Nucleus accumbens (tissue), 56 donors: ENCODE data around the gene YTHDF1.
A peak's percentile ranks its signal among the peaks of the same experiment; 100 is the strongest.

Experiments
- DNase-seq, 56 donors: peaks; one replicate each; lab custom pipeline; 2025; lab: John Stamatoyannopoulos, UW

The YTHDF1 gene

GRCh38 chr20:63188159-63188442 is 27.8 kb downstream of the YTHDF1 start:
- DNase-seq = no peak

DNA sequence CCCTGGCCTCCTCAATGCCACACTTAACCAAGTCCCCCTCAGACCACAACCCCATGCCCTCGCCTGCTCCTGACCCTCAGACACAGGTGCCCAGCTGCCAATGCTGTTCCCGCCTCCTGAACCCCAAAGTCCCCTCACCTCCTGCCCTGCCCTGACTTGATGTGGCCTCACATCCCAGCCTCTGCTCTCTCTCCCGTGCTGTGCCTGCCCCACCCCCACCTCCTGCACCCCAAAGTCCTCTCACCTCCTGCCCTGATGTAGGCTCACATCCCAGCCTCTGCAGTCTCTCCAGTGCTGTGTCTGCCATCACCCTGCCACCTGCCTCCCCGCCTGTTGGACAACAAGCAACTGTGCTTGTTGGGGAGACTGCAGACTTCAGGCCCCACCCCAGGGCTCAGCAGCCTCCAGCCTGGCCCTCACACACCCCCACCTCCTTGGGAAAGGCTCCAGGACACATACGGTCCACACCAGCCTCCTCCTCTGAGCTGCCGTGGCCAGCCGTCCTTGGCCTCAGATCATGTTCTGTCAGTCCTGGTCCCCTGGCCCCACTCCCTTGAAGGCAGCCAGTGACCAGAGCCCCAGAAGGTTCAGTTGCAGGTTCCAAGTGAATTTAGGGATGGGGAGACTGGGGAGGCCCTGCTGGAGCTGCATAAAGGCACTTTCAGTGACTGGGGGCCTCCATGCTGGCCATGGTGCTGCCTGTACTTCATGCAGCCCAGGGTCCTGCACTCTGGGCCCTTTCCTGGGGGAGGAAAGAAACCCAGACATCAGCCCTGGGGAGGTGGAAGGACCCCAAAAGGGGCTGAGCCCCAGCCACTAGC is 28.4 kb downstream of the YTHDF1 start:
- DNase-seq = no peak

DNA sequence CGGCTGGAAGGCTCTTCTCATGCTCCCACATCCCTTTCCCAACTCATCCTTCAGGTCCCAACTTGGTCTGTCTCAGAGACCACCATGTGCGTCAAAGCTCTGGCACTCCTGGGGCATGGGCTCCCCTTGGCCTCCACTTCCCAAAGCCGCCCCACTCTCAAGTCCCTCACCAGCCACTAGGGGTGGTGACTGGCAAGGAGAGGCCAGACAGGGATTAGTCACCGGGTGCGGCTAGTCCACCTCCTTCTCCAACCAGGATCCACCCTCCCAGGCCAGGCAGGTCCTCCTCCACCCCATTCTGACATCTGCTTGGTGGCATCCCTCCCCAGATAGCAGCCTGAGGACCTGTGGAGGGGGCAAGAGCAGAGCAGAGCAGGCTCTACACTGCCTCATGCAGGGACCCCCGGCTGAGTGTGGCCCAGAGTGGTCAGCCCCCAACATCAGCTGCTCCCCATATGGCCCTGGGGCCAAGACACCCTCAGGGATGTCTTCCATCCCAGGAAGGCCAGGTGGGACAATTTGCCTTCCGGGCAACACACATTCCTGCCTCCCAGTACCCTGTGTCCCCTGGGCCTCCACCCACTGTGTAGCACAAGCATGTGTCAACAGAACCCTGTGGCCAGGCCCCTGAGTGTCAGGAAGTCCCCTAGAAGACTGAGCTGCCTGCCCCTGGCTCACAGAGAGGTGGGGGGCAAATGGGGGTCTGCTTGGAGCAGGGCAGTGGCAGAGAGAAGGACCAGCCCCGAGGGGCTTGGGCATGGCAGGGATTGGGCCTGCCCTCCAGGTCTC is 29.2 kb downstream of the YTHDF1 start:
- DNase-seq = no peak

DNA sequence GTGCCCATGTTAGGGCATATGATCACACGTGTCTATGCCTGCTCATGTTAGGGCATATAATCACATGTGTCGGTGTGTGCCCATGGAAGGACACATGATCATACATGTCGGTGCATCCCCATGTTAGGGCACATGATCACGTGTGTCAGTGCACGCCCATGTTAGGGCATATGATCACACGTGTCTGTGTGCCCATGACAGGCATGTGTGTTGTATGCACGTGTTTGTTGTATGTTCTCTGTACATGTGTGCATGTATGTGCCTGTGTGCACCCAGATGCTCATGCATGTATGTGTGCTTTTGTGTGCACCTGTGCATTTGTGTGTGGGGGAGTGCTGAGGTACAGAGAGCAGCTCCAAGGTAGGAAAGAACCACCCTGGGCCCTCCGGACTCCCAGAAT is 29.8 kb downstream of the YTHDF1 start:
- DNase-seq = no peak

DNA sequence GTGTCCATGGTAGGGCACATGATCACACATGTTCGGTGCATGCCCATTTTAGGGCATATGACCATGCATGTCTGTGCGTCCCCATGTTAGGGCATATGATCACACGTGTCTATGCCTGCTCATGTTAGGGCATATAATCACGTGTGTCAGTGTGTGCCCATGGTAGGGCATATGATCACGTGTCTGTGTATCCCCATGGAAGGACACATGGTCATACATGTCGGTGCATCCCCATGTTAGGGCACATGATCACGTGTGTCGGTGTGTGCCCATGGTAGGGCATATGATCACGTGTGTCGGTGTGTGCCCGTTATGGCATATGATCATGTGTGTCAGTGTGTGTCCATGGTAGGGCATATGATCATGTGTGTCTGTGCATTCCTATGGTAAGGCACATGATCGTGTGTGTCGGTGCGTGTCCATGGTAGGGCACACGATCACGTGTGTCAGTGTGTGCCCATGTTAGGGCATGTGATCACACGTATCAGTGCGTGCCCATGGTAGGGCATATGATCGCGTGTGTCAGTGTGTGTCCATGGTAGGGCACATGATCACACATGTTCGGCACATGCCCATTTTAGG is 30.6 kb downstream of the YTHDF1 start:
- no peak for DNase-seq

DNA sequence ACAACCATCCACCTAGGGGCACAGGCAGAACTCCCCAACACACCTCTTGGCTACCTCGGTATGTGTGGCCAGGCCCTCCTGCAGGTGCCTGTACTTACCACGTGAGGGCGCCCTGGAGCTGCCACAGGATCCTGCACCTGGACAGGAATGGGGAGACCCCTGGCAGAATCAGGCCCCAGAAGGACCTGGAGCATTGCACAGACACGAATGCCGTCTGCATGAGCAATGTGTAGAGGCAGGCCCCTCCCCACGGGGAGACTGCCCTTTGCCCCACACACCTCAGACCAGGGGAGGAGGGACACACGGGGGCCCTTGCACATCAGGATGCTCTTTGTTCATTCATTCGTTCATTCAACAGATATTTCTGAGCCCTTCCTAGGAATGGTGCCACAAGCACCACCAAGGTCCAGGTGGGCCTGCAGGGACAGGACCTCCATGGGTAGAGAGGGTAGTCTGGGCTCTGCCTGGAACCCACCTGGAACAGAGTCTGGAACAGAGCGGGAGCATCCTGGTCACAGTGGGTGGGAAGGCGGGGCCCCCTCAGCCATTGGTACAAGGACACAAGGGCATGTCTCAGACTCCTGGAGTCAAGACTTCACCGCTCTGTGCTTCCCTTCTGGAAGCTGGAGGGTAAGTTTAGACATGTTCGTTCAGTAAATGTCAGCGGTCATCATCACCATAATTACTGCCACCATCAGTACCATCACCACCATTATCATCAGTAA is 32.3 kb downstream of the YTHDF1 start:
- peak in 7 of 56 donors; percentile 6 to 56 (median 29) for DNase-seq

GRCh38 chr20:63182946-63183415 is 33.0 kb downstream of the YTHDF1 start:
- DNase-seq = no peak

DNA sequence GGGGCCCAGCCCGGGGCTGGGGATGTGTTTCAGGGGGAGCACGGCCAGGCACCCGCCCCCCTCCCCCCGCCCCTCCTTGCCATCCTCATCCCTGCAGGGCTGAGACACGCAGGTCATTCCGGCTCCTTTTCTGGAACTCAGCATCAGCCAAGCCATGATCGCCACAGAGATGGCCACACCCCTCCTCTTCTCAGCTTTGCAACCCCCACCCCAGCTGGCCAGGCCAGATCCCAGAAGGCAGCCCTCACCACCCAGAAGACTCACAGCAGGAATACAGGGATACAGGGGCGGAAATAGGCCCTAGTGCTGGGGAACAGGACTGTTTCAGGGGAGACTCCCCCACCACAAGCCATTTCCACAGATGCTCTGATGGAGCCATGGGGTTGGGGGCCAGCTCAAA is 33.5 kb downstream of the YTHDF1 start:
- DNase-seq = no peak

DNA sequence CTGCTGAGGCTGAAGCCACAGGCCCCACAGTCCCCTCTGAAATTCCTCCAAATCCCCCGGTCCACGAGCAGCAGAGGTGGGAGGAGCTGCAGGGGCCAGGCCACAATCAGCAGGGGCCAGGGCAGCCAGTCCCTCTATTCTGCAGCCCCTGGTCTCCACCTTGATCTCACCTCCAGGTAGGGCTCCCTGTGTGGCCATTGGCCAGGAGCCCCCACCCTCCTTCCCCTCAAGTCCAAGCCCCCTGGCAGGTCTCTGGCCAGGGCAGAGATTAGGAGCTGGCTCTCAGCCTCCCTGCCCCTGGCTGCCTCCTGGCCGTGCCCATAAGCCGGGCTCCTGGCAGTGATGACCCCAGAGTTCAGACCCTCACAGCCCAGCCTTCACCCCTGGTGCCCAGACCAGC is 34.7 kb downstream of the YTHDF1 start:
- no peak for DNase-seq

DNA sequence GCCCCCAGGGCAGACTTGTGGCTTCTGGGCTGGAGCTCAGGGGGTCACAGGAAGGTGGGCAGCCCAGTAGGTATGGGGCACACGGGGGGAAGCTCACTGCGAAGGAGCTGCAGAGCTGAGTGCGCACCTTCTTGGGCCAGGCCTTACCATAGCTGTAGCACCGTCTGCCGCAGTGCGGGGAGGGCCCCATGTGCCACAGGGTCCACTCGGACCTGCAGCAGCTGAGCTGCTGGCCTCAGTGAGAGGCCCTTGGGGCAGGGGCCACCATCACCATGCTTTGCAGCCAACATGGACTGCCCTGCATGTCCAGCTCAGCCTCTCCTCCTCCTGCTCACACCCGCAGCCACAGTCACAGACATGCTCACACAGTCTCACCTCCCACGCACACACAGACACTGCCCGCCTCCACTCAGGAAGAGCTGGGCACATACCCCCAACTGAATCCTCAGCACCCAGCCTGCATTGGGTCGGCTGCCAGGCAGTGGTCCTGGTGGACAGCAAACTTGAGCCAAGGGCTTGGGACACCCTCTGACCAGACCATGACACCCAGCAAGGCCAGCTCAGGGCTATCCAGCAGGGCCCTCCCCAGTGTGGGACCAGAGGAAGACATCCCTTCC is 35.3 kb downstream of the YTHDF1 start:
- DNase-seq = peak in 6 of 56 donors; percentile 7 to 35 (median 15)

DNA sequence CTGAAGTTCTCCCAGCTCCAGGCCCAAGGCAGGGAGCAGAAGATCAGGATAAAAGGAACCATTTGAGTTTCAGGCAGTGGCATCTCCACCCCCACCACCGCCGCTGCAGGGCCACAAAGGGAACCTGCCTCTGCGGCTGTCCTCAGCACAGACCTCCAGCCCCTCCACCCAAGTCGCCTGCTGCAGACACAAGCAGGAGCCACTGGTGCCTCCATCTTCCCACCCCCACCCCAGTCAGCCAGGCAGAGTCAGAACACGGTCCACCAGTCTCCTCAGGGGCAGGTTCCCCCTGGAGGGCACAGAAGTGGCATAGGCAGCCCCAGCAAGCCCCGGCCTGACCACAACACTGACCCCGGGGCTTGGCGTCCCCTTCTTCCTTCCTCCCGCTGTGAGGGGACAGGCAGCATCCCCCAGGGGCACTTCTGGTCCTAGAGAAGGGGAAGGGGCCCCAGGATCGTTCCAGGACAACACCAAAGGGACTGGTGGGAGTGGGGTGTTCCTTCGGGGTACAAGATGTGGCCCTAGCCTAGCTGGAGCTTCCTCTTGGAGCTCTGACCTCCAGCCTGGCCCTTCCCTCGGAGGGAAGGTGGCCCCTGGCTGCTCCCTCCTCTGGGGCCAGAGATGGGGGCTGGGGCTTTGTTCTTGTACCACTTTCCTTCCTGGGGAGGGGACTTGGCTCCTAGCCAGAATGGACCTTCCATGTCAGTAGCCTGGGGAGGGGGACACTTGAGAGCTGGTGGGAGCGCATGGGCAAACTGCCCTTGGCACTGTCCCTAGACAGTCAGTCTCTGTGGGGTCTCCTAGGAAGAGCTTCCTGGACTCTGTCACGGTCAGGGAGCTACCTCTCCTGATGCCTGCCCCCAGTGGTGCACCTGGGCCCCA is 36.0 kb downstream of the YTHDF1 start:
- no peak for DNase-seq

DNA sequence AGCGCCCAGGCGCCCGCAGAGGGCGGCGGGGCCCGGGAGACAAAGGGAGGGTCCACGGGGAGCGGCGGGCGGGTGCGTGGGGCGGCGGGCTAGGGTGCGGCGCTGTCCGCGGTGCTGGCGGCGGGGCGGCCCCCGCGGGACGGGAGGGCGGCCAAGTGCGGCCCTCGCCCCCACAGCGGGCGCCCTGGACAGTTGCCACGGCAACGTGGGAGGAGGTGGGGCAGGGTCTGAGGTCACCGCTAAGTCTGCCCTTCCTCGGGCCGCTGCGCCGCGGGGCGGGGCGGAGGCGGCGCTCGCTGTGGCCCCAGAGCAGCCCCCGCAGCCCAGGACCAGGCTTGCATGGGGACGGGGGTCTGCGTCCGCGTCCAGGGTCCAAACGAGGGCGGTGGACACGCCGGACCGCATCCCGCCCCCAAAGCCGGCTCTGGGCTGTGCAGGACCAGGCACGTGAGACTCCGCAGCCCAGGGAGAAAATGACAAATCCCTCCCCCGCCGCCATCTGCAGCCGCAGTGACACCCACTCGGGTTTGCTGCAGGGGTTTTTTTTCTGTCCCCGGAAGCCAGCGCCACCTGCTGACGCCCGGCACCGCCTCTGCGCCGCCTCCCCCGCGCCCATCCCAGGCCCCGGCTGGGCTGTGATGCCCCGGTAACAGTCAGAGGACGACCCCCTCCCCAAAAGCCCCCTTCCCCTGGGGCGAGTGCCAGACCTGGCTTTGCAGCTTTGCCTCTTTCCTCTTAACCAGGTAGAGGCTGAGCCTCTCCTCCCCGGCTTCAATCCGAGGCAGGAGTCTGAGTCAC is 36.8 kb downstream of the YTHDF1 start:
- DNase-seq = peak in 44 of 56 donors; percentile 4 to 78 (median 46)

DNA sequence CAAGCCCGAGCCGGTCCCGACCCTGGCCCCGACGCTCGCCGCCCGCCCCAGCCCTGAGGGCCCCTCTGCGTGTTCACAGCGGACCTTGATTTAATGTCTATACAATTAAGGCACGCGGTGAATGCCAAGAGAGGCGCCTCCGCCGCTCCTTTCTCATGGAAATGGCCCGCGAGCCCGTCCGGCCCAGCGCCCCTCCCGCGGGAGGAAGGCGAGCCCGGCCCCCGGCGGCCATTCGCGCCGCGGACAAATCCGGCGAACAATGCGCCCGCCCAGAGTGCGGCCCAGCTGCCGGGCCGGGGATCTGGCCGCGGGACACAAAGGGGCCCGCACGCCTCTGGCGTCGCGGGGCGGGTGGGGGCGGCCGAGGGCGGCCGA is 37.5 kb downstream of the YTHDF1 start:
- no peak for DNase-seq

DNA sequence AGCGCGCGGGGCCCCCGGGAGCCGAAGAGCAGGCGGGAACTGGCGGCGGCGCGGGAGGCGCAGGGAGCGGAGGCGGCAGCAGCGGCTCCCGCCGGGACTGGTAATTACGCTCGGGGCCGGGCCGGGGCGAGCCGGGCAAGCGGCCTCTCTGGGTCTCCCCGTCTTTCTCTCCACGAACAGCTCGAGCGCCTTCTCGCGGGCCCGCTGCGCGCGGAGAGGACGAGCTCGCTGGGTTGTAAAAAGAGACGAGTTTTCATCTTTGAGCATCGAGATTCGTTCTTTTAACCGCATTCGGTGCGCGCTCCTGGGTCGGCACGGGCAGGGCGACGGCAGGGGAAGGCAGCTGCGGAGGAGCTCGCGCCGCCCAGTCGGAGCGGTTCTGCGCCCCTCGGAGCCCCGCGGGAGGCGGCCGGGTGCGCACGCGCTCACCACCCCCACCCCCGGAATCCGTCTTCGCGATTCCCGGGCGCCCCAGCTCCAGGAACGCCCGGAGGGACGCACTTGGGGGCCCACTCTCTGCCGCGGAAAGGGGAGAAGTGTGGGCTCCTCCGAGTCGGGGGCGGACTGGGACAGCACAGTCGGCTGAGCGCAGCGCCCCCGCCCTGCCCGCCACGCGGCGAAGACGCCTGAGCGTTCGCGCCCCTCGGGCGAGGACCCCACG is 38.0 kb downstream of the YTHDF1 start:
- peak in 16 of 56 donors; percentile 9 to 62 (median 30) for DNase-seq

- peak in 34 of 56 donors; percentile 24 to 91 (median 61) for DNase-seq
Measured at GRCh38 chr20:63177134-63177784, 38.7 kb downstream of the YTHDF1 start.

- peak in 3 of 56 donors; percentile 44 to 58 (median 53) for DNase-seq
Measured at GRCh38 chr20:63176427-63177133, 39.4 kb downstream of the YTHDF1 start.

DNA sequence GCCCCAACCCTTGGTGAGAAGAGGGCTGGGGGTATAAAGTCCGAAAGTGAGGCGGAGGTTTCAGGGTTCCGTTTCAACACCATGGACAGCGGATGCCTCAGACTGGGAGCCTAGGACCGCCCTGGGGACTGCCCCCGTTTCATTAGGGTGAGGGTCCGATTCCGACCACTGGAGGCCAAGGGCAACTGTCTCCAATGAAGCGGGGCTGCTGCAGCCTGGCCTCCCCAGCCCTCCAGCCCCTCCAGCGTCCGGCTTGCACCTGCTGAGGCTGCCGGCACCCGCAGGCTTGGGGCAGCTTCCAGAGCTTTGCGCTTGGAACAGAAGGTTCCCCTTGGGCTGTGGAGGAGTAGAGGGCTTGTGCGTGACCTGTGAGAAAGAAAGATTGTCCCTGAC is 39.9 kb downstream of the YTHDF1 start:
- peak in 1 of 56 donors; percentile 27 for DNase-seq
